ENCODE data around the gene KHK.
A peak's percentile ranks its signal among the peaks of the same experiment; 100 is the strongest.
"Not testable (repeated sequence)": the region's sequence is repeated elsewhere in the genome, so short reads cannot be mapped to it uniquely, and the experiment has no call there.

KHK gene

DNA sequence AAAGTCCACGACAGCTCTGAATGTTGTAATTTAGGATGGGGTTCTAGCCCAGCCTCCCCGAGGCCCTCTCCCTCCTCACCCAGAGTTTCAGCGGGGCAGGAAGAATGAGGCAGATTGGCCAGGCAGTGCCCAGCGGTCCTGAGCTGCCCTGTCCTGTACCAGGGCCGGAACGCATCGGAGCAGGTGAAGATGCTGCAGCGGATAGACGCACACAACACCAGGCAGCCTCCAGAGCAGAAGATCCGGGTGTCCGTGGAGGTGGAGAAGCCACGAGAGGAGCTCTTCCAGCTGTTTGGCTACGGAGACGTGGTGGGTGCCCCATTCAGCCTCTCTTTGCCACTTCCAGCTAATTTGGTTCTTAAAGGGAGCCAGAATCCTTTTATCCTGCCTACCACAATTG, 10.8 kb downstream of the KHK start:
- no peak for DNase-seq

DNA sequence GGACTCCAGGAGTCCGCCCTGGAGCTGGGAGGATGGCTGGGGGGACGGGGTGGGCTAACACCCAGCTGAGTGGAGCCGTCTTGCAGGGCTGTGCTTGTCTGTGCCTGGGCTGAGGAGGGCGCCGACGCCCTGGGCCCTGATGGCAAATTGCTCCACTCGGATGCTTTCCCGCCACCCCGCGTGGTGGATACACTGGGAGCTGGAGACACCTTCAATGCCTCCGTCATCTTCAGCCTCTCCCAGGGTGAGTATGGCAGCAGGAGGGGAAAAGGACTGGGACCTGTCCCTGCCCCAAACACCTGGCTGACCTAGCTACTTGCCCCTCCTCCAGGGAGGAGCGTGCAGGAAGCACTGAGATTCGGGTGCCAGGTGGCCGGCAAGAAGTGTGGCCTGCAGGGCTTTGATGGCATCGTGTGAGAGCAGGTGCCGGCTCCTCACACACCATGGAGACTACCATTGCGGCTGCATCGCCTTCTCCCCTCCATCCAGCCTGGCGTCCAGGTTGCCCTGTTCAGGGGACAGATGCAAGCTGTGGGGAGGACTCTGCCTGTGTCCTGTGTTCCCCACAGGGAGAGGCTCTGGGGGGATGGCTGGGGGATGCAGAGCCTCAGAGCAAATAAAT, 12.9 kb downstream of the KHK start:
- DNase-seq = no peak

GRCh38 chr2:27100036-27100435, 13.5 kb downstream of the KHK start:
- DNase-seq = no peak

DNA sequence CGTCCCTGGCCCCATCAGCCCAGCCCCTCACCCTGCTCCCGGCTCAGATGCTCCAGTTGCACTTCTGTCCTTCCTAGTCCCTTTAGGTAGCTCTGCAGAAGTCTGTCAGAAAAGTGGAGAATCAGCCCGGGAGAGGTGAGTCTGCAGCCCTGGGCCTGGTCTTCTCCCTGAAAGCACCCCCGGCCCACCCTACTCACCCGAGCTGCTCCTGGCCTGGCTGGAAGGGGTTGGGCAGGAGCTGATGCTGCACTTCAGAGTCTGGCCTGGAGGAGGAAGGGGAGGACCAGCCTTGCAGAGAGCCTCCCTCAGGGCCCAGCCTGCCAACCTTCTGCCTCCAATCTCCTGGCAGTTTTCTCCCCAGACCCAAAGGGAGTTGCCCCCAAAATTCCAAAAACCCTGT, 15.8 kb downstream of the KHK start:
- no peak for DNase-seq

GRCh38 chr2:27105981-27106380, 19.4 kb downstream of the KHK start:
- DNase-seq = no peak

- no peak for DNase-seq
These were observed 21.6 kb downstream of the KHK start for GRCh38 chr2:27108221-27108620.

- no peak for DNase-seq
These were observed 22.5 kb downstream of the KHK start for GRCh38 chr2:27109083-27109482.

GRCh38 chr2:27110603-27111352, 24.2 kb downstream of the KHK start:
- DNase-seq = not testable (repeated sequence)

- not testable (repeated sequence) for DNase-seq
These were observed 25.0 kb downstream of the KHK start for GRCh38 chr2:27111392-27112078.

GRCh38 chr2:27115519-27115918, 28.9 kb downstream of the KHK start:
- no peak for DNase-seq

DNA sequence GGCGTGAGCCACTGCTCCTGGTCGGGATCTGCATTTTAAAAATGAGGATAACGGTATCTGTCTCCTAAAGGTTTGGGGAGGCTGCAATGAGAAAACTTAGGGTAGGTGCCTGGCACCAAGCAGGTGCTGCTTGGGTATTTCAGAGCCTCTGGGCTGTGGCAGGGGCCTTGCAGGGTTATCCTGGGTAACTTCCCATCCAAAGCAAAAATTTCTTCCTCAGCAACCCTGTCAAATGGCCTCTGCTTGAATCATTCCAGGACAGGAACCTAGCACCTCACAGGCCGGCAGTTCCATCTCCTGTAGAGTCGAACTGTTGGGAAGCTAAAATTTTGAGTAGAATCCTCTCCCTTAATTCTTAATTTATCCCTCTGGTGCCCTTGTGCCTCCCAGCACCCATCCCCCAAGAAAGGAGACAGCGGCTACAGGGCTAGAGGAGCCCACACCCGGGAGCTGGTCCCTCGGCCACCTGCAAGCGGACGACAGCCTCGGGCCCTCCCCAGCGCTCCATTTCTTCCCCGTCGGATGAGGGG, 31.5 kb downstream of the KHK start:
- DNase-seq = no peak

- peak; percentile 10 for DNase-seq
These were observed 32.2 kb downstream of the KHK start, which contains the start of gene CGREF1 for GRCh38 chr2:27118525-27119329. TSS of gene CGREF1 (minus strand) at chr2:27119128. CDS start at chr2:27104366, 14,762 bp downstream.

DNA sequence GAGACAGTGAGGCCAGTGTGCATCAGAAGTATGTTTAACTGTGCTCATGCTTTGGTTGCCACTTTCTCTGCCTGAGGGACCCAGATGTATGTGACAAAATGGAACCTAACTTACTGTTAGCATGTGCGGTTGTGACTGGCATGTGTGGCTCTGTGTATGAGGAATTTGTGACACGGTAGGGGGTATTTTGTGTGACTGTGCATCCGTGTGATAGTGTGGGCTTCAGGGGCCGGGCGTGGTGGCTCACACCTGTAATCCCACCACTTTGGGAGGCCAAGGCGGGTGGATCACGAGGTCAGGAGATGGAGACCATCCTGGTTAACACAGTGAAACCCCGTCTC, 32.7 kb downstream of the KHK start:
- not testable (repeated sequence) for DNase-seq

GRCh38 chr2:27121906-27122305, 35.3 kb downstream of the KHK start:
- no peak for DNase-seq

DNA sequence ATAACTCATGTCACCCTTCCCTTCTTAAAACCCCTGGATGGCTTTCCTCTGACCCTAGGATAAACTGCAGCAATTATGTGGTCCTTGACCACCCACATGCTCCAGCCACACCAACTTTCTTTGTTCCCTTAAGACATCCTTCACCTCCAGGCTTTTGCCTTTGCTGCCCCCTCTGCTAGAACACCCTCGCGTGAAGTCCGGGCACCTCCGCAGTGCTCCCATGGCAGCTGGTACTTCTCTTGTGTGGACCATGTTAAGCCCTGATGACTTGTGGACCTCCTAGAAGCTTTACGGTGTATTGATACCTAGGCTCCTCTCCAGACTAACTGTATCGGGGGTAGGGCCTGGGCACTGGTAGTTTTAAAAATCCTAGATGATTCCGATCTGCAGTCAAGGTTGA, 36.2 kb downstream of the KHK start:
- no peak for DNase-seq

DNA sequence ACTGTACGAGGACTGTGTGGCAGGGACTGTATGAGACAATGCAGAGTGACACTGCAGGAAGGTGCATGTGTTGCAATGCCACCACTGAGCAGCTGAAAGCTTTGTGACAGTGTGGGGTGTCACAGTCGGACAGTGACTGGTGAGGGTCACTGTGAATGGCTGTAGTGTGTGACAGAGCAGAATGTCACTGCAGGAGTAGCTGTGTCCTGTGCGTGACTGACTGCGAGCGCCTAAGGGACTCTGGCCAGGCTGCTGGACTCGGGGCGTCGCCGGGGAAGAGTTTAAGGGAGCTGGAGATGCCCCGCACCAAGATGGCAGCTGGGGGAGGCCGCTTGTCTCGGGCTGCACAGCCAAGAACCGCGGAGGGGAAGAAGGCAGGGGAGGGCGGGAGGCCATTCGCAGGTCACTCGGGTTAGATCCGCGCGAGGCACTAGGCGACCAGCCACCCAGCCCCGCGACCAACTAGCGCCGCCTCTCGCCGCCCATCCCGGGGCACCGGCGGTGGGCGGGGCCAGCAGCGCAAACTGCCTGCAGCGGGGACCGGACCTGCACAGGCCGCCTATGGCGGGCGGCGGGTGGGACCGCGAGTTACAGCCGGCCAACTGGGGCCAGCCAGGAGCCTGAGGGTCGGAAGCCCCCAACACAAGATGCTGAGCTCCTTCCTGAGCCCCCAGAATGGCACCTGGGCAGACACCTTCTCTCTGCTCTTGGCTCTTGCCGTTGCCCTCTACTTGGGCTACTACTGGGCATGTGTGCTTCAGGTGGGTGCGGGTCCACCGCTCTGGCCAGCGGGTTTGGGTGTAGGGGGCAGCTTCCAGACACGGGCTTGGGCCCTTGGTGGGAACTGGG, 37.0 kb downstream of the KHK start, which contains the start of gene ABHD1:
Gene ABHD1 (plus strand): TSS at position 514 of the 849 bp plus-strand sequence. CDS start 134 bp downstream, at position 648.
- DNase-seq = peak; percentile 20

DNA sequence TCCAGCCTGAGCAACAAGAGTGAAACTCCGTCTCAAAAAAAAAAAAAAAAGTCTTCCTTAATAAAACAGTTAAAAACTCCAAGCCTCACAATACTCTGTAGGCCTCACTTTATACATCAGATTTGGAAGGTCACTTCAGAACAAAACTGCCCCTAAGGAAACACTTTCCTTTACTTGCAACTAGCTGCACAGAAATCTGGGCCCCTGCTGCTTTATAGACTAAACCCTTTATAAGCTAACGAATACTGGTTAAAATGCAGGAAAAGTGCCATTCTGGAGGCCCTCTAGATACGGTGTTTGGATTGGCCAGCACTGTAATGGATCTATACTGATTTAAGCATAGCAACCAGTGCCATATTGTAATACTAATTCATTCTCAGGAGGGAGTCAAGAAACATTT, 38.5 kb downstream of the KHK start:
- DNase-seq = no peak

DNA sequence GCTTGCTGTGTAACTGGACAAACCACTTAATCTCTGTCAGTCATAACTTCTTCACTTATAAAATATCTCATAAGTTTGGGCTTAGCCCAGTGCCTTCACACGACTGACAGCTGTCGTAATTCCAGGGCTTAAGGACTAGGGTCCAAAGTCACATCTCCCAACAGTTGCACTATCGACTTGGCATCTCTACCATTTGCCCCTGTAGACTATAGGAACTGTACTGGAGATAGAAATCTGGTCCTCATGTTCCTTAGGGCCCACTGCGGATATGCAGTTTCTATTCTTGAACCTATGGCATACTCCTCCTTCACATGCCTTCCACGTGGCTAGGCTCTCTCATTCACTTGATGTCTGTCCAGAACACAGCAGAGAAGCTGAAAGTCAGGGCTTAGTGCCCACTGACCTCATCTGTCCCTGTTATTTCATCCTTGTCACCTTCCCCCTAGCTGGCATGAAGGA, 39.7 kb downstream of the KHK start:
- DNase-seq = no peak

- no peak for DNase-seq
These were observed 41.5 kb downstream of the KHK start for GRCh38 chr2:27127883-27128667.

GRCh38 chr2:27128668-27129571, 42.3 kb downstream of the KHK start:
- DNase-seq = no peak
